Renal pelvis (tissue), 4 donors: ENCODE data around the gene G3BP1. TPM values are rescaled to one million over a fixed set of nuclear protein-coding genes. Genes with fewer than 3 reads are reported as not detected.
A peak's percentile ranks its signal among the peaks of the same experiment; 100 is the strongest.
"Not testable (repeated sequence)": the region's sequence is repeated elsewhere in the genome, so short reads cannot be mapped to it uniquely, and the experiment has no call there.

Experiments
- DNase-seq: peaks from one replicate; pipeline ENCODE4 v3.0.0-alpha.2; 2013
- polyA plus RNA-seq, 3 donors: library from polyadenylated mRNA; unstranded; fragments of 120-200 nt; gene quantifications; one replicate each; pipeline ENCODE4 v1.2.1, GENCODE V29; 2013; ENCODE audit not compliant: insufficient read length in 3 of 3

Gene G3BP1
- polyA plus RNA-seq, 3 donors: 156 to 181 (median 172) TPM

DNA sequence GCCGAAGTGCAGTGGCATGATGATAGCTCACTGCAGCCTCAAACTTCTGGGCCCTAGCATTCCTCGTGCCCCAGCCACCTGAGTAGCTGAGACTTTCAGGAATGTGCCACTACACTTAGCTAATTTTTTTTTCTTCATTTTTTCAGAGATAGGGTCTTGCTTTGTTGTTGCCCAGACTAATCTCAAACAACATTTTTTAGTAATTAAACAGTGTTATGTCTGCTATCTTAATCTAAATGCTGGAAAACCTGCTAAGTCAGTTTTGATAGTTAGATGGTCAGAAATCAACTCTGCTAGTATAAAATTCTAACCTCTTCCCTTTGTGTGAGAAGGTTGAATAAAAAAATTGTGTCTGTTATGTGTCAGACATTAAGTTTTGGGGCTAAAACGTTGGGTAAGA lies 12.4 kb downstream of the G3BP1 start:
- no peak for DNase-seq

DNA sequence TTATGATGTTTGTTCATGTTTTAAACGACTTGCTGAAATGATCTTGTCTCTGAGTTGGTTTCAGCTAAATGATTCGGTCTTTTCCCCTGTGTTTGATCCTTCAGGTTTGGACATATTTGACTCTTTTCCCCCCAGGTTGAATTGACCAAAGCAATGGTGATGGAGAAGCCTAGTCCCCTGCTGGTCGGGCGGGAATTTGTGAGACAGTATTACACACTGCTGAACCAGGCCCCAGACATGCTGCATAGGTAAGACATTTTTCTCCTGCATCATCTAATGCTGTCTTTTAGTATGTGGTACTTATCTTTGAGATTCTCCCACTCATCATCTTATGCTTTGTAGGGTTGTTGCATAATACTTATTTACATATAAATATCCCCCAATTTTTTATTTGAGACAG lies 14.7 kb downstream of the G3BP1 start:
- DNase-seq: no peak

DNA sequence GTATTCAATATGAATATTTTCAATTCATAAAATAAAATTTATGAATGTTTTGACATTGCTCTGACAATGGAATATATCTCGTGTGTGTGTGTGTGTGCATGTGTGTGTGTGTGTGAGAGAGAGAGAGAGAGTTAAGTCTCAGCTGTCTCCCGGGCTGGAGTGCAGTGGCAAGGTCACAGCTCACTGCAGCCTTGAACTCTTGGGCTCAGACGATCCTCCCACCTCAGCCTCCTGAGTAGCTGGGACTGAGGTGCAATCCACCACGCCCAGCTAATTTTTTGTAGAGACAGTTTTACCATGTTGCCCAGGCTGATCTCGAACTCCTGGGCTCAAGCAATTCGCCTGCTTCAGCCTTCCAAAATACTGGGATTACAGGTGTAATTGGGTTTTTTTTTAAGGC lies 16.1 kb downstream of the G3BP1 start:
- DNase-seq: no peak

DNA sequence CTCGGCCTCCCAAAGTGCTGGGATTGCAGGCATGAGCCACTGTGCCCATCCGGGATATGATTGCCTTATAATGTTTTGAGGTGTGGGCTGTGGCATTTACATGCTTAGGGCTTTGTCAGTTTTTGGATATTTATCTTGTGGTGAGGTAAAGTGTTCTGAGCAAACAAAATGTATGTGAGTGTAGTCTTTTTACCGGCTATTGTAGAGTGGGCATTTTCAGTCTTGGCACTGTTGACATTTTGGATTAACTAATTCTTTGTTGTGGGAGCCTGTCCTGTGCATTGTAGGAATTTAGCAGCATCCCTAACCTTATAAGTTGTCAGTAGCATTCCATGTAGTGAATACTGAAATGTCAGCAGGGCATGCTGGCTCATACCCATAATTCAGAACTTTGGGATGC lies 21.6 kb downstream of the G3BP1 start:
- DNase-seq: no peak

DNA sequence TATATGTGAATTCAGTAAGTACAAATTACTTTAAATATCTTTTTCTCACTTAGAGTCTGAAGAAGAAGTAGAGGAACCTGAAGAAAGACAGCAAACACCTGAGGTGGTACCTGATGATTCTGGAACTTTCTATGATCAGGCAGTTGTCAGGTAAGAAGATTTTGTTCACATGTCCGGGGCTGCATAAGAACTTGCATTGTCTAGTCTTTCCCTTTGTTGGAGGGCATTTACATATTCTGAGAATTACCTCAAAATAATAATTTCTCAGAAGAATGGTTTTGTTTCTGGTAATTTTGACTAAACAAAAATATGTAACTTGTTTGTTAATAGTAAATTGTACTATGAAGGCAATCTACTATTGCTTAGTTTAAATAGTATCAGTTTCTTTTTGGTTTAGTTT lies 23.7 kb downstream of the G3BP1 start:
- no peak for DNase-seq

DNA sequence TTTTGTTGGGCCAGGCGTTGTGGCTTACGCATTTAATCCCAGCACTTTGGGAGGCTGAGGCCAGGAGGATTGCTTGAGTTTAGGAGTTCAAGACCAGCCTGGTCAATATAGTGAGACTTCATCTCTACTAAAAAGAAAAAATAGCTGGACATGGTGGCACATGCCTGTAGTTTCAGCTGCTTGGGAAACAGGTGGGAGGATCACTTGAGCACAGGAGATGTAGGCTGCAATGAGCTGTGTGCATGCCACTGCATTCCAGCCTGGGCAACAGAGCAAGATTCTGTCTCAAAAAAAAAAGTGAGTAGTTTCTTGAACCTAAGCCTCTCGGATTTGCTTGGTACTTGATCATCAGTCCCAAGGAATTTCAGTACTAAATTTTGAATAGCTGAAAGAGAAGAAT lies 26.9 kb downstream of the G3BP1 start:
- DNase-seq: no peak

DNA sequence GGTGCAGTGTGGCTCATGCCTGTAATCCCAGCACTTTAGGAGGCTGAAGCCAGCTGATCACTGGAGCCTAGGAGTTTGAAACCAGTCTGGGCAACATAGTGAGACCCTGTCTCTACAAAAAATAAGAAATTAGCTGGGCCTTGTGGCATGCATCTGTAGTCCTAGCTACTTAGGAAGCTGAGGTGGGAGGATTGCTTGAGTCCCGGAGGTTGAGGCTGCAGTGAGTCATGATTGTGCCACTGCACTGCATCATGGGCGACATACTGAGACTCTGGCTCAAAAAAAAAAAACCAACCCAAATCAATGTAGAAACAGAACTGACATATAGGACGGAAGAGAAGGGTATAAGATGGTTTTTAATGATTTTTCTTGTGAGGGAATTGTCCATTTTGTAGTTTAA lies 27.7 kb downstream of the G3BP1 start:
- DNase-seq: no peak

DNA sequence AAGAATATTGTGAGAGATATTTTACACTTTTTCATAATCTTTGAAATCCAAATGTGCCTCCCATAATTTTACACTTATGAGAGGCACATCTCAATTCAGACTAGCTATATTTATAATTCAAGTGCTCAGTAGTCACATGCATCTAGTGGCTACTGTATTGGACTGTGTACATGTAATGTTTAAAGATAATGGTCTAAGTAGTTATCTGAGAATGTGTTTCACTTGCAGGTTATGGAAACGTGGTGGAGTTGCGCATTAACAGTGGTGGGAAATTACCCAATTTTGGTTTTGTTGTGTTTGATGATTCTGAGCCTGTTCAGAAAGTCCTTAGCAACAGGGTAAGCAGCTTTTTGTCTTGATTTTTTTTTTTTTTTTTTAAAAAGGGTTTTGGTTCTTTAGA lies 28.8 kb downstream of the G3BP1 start:
- no peak for DNase-seq

DNA sequence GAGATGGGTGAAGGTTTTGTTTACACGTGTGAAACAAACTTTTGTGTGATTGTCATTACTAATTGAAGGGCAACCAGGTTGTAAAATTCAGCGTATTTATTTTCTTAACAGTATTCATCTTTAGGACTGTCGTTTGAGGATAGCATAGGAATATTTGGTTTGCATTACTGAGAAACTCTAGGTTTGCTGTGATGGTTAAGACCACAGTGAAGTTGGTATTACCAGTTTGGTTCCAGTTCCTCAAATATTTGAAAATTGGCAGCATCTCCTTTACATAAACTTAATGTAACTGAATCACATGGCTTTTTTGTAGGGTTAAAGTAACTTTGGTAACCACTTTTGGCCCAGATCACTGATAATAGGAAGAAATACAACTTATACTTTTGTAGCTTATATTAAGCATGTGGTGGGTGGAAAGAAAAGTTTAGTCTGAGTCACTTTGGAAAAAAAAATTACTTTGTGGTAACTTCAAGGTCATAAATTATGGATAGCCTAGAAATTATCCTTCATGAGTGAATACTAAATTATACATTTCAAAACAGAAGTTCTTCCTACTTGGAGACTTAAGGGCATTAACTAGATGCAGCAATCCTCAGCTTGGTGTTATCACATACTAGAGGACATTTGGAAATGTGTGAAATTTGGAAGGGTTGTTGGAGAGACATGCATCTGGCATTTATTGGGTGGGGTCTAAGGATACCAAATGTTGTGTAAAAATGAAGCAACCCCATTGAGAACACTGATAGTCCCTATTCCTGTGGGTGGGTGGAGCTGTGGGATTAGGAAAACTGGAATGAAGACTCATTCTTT lies 33.9 kb downstream of the G3BP1 start:
- DNase-seq: no peak

DNA sequence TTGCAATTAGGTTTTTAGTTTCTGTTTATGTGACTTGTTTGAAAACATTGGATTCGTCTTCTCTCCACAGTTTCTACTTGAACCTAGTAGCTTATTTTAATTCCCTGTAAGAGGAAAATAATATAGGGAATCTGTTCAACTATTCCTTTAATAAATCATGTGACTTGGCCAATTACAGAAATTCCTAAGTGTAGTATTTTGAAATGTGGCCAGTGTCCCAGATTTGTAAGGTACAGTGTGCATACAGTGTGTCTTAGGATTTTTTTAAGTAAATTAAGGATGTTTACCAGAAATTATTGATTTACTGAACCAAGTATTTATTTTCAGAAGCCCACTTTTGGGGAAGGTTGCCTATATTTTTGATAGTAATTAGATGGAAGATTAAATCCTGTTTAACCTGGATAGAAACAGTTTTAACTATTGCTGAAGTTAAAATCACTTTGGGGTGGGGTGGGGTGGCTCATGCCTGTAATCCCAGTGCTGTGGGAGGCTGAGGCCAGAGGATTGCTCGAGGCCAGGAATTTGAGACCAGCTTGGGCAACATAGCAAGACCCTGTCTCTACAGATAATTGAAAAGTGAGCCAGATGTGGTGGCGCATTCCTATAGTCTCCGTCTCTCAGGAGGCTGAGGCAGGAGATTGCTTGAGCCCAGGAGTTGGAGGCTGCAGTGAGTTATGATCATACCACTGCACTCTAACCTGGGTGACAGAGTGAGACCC lies 36.9 kb downstream of the G3BP1 start:
- DNase-seq: no peak

DNA sequence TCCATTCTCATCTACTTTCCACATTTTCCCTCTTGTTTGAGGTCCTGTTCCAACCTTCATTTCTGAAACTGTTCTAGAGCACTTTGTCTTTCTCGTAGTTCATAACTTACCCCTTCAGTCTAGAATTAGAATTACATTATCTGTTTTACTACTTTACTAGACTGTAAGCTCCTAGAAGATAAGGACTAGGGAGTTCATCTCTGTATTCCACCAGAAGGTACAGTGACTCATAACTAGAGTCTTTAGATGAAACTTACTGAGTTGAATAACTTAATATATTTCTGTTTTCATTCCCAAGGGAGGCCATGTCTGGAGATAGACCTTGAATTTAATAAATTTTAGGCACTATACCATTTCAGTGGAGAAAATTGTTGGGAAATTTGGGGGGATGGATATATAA lies 38.7 kb downstream of the G3BP1 start:
- no peak for DNase-seq

DNA sequence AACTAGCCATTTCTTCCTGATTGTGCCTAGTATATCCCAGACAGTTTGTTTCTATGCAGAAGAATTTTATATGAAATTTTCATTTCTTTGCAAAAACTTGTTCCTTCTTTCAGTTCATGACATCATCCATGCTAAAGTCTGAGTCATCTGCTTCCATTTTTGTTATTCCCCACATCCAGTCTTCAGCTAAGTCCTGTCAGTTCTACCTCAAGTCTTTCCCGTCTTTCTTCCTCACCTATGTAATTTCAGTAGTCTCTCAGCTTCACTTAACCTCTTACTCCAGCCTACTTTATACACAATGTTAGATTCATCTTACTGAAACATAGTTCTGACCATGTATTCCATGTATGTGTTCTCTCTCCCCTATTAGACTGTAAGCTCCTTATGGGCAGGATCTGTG lies 39.1 kb downstream of the G3BP1 start:
- no peak for DNase-seq

DNA sequence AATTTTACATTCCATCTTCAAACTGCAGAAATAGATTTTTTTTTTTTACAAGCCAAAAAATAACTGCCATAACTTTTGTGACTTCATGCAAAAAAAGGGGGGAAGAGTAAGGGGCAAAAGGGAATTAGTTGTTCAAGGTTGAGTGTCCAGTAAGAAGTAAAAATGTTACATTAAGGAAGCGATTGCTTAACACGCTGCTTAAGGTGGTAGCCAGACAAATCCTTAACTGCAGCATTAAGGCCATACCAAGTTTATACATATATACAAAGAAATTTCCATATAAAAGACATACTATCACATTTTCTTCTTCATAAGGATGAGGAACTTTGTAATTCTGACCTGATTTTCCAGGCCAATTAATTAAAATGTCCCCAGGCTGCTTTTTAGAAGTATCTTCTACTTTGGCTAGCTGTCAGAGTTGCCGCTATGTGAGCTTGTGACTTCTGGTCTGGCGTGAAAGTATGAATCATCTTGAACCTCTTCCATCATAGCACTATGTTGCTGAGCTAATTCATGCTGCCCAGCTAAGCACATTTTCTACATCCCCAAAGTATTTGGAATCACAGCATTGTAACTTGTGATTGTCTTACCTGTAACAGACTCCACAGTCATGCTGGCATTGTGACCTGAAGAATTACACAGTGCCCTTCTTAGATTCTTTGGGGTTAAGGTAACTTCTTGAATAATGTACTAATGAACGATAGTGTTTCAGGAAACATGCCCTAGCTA lies 40.0 kb downstream of the G3BP1 start:
- DNase-seq: no peak

DNA sequence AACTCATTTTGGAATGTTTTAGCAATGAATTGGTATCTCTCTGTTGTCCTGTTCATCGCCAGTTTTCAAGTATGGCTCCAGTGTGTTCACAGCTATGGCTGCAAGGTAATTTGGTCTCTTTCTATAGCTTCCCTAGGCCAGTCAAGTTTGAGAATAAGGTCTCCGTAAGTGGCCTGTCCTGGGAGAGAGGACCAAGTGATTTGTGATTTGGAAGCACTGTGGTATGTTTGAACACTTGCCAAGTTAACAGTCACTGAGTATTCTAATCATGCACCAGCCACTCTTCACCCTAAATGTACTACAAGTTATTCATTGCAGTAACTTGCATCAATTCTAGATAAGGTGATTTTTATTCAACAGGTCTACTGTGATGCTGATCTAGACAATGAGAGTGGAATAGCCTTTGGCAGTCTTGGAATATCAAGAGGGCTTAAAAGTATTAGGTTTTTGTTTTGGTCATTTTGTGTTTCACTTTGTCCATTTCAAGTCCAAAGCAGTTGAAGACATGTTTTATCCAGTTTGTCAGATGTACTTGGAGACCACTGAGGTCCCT lies 41.1 kb downstream of the G3BP1 start:
- no peak for DNase-seq

DNA sequence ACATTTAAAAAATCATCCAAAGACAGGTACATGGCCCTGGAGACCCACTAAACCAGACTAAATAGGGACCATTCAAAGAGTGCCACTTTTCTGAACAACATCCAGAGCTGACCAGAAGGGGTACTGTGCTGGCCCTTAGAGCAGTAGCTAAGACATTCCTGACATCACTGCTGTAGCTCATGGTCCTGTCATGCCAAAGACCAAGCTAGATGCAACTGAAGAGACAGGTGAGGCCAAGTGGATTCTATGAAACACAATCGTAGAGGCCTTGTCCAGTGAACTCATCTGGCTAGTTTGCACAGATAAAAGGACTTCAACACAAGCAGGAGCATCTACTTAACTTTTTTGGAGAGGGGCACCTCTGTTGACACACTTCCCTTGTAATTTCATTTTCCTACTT lies 43.3 kb downstream of the G3BP1 start:
- DNase-seq: no peak

DNA sequence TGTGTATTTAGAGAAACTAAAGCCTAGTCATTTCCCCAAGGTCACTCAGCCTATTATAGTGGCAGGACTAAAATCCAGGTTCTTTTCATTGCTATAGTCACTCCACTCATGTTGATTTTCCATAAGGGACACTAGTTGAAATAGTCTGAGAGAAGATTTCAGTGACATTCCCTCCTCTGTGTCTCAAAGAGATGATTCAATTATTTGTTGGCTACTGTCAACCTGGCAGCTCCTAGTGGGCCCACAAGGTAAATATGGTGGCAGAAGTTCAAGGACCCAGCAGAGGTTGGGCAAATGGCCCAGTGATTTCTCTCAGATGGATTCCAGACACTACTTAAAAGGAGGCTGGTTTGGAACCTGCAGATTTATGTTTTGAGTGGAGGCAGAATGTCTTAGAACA lies 48.1 kb downstream of the G3BP1 start:
- no peak for DNase-seq

DNA sequence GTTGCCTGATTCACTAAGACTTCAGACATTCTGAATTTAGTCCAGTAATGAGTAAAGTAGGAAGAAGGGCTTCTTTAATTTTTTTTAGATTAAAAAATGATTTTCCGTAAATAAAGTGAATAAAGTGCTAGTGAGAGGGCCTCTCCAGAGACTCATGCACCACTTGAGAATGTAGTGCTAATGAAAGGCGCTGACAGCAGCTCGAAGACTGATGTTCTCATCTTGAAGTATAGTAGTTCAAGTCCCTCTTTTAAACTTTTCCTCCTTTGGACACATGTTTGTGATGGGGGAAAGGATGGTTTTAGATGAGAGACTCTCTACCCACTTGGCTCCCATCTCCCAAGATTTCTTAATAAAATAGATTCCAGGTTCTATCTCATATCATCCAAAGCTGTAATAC lies 48.5 kb downstream of the G3BP1 start:
- DNase-seq: no peak

DNA sequence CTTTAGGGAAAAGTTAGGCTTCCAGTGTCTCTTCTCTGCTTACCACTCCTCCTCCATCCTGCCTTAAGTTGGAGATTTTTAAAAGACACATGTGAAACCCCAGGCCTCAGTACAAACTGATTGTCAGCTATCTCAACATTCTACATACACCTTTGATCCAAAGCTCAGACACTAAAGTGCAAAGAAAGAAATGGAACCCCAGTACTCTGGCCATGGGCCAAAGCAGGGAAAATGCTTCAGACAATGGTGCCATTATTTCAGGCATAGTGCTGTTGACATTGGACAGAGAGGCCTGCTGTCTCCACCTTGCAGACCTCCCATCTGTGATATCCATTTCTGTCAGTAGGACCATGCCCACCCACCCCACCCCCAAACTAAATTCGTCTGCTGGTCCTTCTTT lies 49.1 kb downstream of the G3BP1 start:
- DNase-seq: no peak

DNA sequence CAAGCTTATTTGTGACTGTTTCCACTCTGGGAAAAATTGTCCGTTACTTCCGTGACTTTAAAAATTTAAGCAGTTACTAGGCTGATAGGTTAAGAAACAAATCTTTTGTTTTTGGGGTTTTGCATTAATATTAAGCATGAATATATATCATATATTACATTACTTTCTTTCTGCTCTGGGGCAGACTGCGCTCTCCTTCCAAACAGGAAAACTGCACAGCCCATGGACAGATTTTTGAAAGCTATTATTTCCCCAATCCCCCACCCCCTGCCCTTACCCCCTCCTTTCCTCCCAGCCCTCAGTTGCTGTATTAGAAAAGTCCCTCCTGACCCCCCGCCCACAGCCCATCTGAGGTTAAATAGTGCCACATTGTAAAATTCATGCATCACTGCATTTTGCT lies 50.4 kb downstream of the G3BP1 start:
- DNase-seq: no peak

DNA sequence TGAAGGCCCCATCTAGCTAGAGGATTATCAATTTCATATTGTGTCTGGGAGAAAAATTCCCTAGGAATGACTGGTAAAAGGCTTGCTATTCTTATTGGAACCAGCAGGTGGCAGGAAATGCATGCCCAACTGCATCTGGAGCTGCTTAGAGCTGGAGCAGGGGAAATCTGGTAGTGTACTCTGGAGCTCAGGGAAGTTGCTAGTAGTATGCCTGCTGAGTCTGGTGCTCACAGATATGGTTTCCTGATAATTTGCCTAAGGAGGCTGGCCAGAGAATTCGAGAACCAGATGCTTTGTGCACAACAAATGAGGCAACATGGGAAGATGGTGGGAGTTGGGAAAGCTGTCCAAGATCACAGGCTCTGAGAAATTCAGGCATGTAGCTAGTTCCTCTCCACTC lies 53.7 kb downstream of the G3BP1 start:
- peak; percentile 55 for DNase-seq

DNA sequence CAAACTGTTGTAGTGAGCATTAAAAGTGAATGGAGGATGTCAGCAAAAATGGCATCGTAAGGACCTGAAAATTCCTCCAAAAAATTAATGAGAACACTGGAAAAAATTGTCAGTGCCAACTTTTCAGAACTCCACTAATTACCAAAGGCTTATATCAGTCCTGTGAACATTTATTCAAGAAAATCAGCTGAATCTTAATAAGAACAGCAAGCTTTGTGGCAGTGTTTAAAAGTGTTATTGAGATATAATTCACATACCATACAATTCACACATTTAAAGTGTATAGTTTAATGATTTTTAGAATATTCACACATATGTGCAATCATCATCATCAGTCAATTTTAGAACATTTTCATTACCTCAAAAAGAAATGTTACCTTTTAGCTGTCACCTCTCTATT lies 57.6 kb downstream of the G3BP1 start:
- DNase-seq: no peak

DNA sequence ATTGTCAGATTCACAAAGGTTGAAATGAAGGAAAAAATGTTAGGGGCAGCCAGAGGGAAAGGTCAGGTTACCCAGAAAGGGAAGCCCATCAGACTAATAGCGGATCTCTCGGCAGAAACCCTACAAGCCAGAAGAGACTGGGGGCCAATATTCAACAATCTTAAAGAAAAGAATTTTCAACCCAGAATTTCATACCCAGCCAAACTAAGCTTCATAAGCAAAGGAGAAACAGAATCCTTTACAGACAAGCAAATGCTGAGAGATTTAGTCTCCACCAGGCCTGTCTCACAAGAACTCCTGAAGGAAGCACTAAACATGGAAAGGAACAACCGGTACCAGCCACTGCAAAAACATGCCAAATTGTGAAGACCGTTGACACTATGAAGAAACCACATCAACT lies 61.1 kb downstream of the G3BP1 start:
- DNase-seq: not testable (repeated sequence)

DNA sequence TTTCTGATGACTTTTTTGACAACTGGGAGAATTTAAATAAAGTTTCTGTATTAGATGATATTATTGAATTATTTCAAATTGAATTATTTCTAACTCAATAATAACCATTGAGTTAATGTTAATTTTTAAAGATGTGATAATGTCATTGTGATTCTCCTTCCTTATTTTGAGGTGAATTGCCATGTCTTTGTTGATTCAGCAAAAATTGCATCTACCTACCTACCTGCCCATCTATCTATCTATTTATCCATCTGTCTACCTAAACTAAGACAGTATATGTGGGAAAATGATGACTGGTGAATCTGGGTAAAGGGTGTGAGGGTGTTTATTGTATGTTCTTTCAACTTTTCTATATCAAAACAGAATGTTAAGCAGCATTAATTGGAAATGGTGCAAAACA lies 75.0 kb downstream of the G3BP1 start:
- no peak for DNase-seq
